SW 1271 (cell line): ENCODE results near the gene ZNF319.

ENCODE experiments used
- DNase-seq, 2 experiments: peaks; one replicate each; lab custom pipeline; 2025; lab: John Stamatoyannopoulos, UW

The ZNF319 gene

GRCh38 chr16:57977418-57978069, 22.9 kb downstream of the ZNF319 start:
- no peak for DNase-seq

- no peak for DNase-seq
These were observed 24.1 kb downstream of the ZNF319 start for GRCh38 chr16:57976331-57976796.

GRCh38 chr16:57972306-57972705, 28.2 kb downstream of the ZNF319 start:
- no peak for DNase-seq

- no peak for DNase-seq
These were observed 28.6 kb downstream of the ZNF319 start for GRCh38 chr16:57971848-57972247.

GRCh38 chr16:57970970-57971369, 29.5 kb downstream of the ZNF319 start, which contains the start of gene CNGB1:
TSS of gene CNGB1 (minus strand) at chr16:57971128. CDS start at chr16:57967286, 3,842 bp downstream.
- no peak for DNase-seq

- DNase-seq: no peak
These were observed 30.2 kb downstream of the ZNF319 start for GRCh38 chr16:57970319-57970718.

GRCh38 chr16:57969451-57970123, 30.9 kb downstream of the ZNF319 start:
- no peak for DNase-seq

- DNase-seq: no peak
These were observed 32.6 kb downstream of the ZNF319 start for GRCh38 chr16:57967916-57968315.

- DNase-seq: no peak
These were observed 33.5 kb downstream of the ZNF319 start for GRCh38 chr16:57966986-57967385.

- DNase-seq: no peak
These were observed 34.2 kb downstream of the ZNF319 start for GRCh38 chr16:57966204-57966771.

GRCh38 chr16:57964157-57964700, 36.2 kb downstream of the ZNF319 start:
- no peak for DNase-seq

- DNase-seq: no peak
These were observed 37.7 kb downstream of the ZNF319 start for GRCh38 chr16:57962756-57963155.

- DNase-seq: no peak
These were observed 38.4 kb downstream of the ZNF319 start for GRCh38 chr16:57962046-57962445.

GRCh38 chr16:57961538-57961937, 38.9 kb downstream of the ZNF319 start:
- DNase-seq: no peak

- no peak for DNase-seq
These were observed 39.5 kb downstream of the ZNF319 start for GRCh38 chr16:57960826-57961472.

GRCh38 chr16:57960310-57960709, 40.2 kb downstream of the ZNF319 start:
- no peak for DNase-seq

GRCh38 chr16:57959804-57960203, 40.7 kb downstream of the ZNF319 start:
- DNase-seq: no peak

GRCh38 chr16:57959121-57959520, 41.4 kb downstream of the ZNF319 start:
- no peak for DNase-seq

- DNase-seq: no peak
These were observed 41.9 kb downstream of the ZNF319 start for GRCh38 chr16:57958544-57958943.

- no peak for DNase-seq
These were observed 42.6 kb downstream of the ZNF319 start for GRCh38 chr16:57957673-57958392.

- no peak for DNase-seq
These were observed 43.4 kb downstream of the ZNF319 start for GRCh38 chr16:57956924-57957672.
